ENCODE results near the gene RHBDD1.

GRCh38 chr2:226898897-226899296 lies 63.0 kb downstream of the RHBDD1 start:
- TF ChIP-seq CTCF (IDR thresholded peaks at IDR 0.05) (no peak), EZH2 (IDR thresholded peaks at IDR 0.05; ENCODE audit: borderline replicate concordance, insufficient read depth, low read depth, low read length, poor library complexity, severe bottlenecking) (no peak)
